Motor neuron (in vitro differentiated cells): ENCODE measurements around the gene LY6G6F. TPM values are rescaled to one million over a fixed set of nuclear protein-coding genes. Genes with fewer than 3 reads are reported as not detected.
A peak's percentile ranks its signal among the peaks of the same experiment; 100 is the strongest.

Source experiments
- ATAC-seq, 8 experiments: fragments of 200-7000 bp; cut with Tn5 transposase; replicated peaks in 6 of 8; 2 replicates each; pipeline ENCODE4 v1.8.0; 2021; ENCODE audit warnings: mild to moderate bottlenecking in 8 of 8, moderate library complexity in 8 of 8
- H3K27ac ChIP-seq, 2 donors: fragments of 250-450 bp; sonication (Bioruptor Pico); 2 replicates each; pipeline ENCODE4 v1.9.0; 2021; ENCODE audit warnings: antibody characterized with exemption in 2 of 2, mild to moderate bottlenecking in 2 of 2, moderate library complexity in 1 of 2
- H3K4me1 ChIP-seq, 2 donors: fragments of 250-450 bp; sonication (Bioruptor Pico); replicated peaks in 1 of 2; 2 replicates each; pipeline ENCODE4 v1.6.1; 2021; ENCODE audit warnings: antibody characterized with exemption in 2 of 2, mild to moderate bottlenecking in 2 of 2, moderate library complexity in 1 of 2
- H3K4me3 ChIP-seq, 5 donors: fragments of 250-450 bp; sonication (Bioruptor Pico); 2 replicates each; pipeline ENCODE4 v1.9.0; 2021; ENCODE audit warnings: antibody characterized with exemption in 5 of 5, mild to moderate bottlenecking in 5 of 5, moderate library complexity in 4 of 5
- WGBS, 10 experiments: fragments of 450-650 bp; shearing (Covaris generic); methylation state at CpG; one replicate each; pipeline ENCODE4 v1.0.0; 2022; 5-methylcytosine and 5-hydroxymethylcytosine counted together
- in situ Hi-C, 9 experiments: fragments of 400-800 bp; cut with MboI; loops; one replicate each; pipeline ENCODE4 v1.15.0; 2021; ENCODE audit warnings: low sequenced_read_pairs in 9 of 9, low pct_unique_long_range_greater_than_20kb in 2 of 9; ENCODE audit not compliant: unreplicated experiment in 9 of 9
- total RNA-seq, 8 experiments: library from RNA; unstranded; fragments of 300-600 nt; gene quantifications; 2 replicates each; pipeline versions ENCODE4 v1.2.3 to v1.2.4, GENCODE V29; 2022

Gene LY6G6F
- total RNA-seq, 8 experiments from 2014 or later = not detected

- peaks cover 17 to 22% of the 10 kb centered on the region in 2 donors for H3K4me1 ChIP-seq
- no peak overlapping the region for H3K27ac ChIP-seq
- peak overlapping the region in 4 of 5 donors; percentile 1 to 14 (median 8) for H3K4me3 ChIP-seq
- WGBS, 10 experiments = 0 to 50% (median 17%) methylated on average over 2 to 5 of the region's 40 CpGs; no CpG with 5 or more reads in 5 of the 10 experiments
- ATAC-seq = peak; percentile 9 to 67 (median 18)
- in situ Hi-C loops = loop anchor here in 1 of 9 experiments (25.0 kb wide), 1 partner anchor 281 kb away; the partner anchor contains the start of genes DXO, NELFE and SKIC2
Observed at GRCh38 chr6:31681135-31681671, 25.5 kb upstream of the LY6G6F start.

- Histone ChIP-seq H3K27ac (peak overlapping the region; percentile 66 to 75), H3K4me3 (peak overlapping the region; percentile 15 to 28 (median 23)), H3K4me1 (peaks cover 17 to 22% of the 10 kb centered on the region in 2 donors)
- peak in 5 of 8 experiments; percentile 3 to 34 (median 27) for ATAC-seq
- in situ Hi-C loops = loop anchor here in 1 of 9 experiments (25.0 kb wide), 1 partner anchor 279 kb away; the partner anchor contains the start of genes DXO, NELFE and SKIC2
- 37 to 90% (median 57%) methylated on average over 1 to 11 of the region's 13 CpGs; no CpG with 5 or more reads in 3 of the 10 experiments for WGBS, 10 experiments
Observed at GRCh38 chr6:31683591-31683990, 23.1 kb upstream of the LY6G6F start.

GRCh38 chr6:31686483-31686882, 20.2 kb upstream of the LY6G6F start:
- no peak for ATAC-seq
- WGBS, 10 experiments = 0 to 100% (median 71%) methylated on average over 1 to 3 of the region's 5 CpGs; no CpG with 5 or more reads in 7 of the 10 experiments
- Histone ChIP-seq H3K27ac (no peak overlapping the region), H3K4me1 (peaks cover 15 to 17% of the 10 kb centered on the region in 2 donors), H3K4me3 (no peak overlapping the region)
- in situ Hi-C loops = loop anchor here in 1 of 9 experiments (25.0 kb wide), 1 partner anchor 276 kb away; the partner anchor contains the start of genes DXO, NELFE and SKIC2

DNA sequence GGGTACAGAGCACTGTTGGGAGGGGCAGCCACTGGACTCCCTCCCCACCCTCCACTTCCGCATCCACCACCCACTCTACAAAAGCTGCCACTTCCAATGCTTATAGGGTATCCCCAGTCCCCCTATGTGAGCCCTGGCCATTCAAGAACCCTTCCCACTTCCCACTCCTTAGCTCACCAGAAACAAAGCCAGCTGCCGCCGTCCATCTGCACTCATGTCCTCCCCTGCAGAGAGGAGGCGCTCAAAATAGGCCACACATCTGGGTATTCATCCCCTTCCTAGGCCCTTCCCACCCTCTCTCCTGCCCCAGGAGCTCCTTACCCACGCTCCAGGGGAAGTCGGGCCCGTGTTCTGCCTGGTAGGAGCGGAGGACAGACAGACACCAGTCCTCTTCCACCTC, 19.3 kb upstream of the LY6G6F start:
- no peak for ATAC-seq
- Histone ChIP-seq H3K4me3 (no peak overlapping the region), H3K27ac (no peak overlapping the region), H3K4me1 (peaks cover 14 to 17% of the 10 kb centered on the region in 2 donors)
- 67 to 100% methylated on average over 1 to 3 of the region's 8 CpGs; no CpG with 5 or more reads in 8 of the 10 experiments for WGBS, 10 experiments
- in situ Hi-C loops = loop anchor here in 1 of 9 experiments (25.0 kb wide), 1 partner anchor 275 kb away; the partner anchor contains the start of genes DXO, NELFE and SKIC2

DNA sequence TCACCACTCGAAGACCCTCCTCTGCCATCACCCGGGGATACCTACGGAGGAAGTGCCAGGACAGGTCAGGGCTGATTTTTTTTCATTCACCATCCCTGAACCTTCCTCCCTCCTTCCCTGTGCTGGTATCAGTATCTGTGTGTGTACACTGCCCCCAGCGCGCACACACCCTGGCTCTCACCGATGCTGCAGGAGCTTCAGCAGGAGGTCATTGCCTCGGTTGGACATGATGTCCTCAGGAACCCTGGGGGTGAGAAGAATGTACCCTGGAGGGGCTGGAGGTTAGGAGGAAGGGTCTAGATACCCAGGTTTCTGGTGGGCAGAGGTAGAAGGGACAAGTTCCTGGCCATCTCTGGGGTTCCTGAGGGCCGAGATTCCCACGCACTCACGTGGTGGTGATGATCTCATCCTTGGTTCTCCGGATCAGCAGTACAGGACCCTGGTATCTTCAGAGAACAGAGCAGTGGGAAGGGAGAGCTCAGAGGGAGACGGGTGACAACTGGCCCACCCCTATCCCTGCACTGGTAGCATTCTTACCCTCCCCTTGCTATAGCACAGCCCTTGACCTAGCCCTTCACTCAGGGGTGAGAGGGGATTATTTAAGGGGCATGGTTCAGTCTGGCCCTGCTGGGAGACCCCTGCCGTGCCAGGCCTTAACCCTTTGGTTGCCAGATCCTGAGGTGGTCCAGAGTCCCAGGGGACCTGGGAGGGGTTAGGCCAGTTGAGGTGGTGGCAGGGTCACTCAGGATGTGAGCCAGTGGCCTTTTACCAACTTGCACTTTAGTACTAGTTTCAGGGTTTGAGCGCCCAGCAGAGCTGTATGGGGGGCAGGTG, 18.6 kb upstream of the LY6G6F start:
- no peak for ATAC-seq
- 65 to 100% (median 90%) methylated on average over 1 to 6 of the region's 14 CpGs; no CpG with 5 or more reads in 3 of the 10 experiments for WGBS, 10 experiments
- Histone ChIP-seq H3K4me1 (peaks cover 11% of the 10 kb centered on the region in 2 donors), H3K27ac (no peak overlapping the region), H3K4me3 (no peak overlapping the region)
- in situ Hi-C loops = loop anchor here in 1 of 9 experiments (25.0 kb wide), 1 partner anchor 274 kb away; the partner anchor contains the start of genes DXO, NELFE and SKIC2

DNA sequence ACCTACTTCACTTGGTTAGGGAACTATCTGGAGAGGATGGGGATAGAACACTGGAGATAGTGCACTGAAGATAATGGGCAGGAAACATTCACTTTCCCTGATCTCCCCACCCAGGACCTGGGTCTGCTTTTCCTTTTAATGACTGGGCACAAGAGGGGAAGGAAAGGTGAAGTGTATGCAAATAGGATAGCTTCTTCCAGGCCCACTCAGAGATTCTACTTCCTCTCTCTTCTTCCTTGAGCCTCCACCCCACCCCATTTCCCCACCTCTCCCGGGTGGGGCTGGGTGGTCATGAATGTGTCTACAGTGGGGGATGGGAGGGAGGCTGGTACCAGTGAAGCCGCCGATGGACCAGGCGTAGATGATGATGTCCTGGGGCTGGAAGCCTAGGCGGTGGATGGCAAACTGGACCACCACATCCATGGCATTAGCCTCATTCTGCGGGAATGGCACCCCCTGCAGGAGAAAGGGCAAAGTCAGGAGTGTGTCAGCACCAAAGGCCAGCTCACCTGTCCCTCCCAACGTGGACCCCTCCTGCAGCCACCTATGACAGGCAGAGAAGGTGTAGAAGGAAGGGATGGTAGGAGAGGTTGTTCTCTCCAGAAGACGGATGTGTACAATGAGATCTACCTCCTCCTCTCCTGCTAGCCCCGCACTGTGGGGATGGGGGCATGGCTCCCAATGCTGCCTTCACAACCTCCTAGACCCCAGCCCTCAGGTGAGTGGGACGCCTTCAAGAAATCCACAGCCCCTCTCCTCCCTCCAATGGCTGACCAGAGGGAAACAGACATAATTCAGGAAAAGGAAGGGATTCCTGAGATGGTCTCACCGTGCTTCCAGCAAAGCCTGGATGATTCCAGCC, 17.2 kb upstream of the LY6G6F start:
- H3K27ac ChIP-seq = no peak overlapping the region

GRCh38 chr6:31690231-31691077, 16.2 kb upstream of the LY6G6F start:
- peak in 1 of 8 experiments; percentile 24 for ATAC-seq
- no peak overlapping the region for H3K27ac ChIP-seq
- 20 to 95% (median 81%) methylated on average over 1 to 7 of the region's 10 CpGs; no CpG with 5 or more reads in 3 of the 10 experiments for WGBS, 10 experiments
- in situ Hi-C loops = loop anchor here in 1 of 9 experiments (25.0 kb wide), 1 partner anchor 272 kb away; the partner anchor contains the start of genes DXO, NELFE and SKIC2
- no peak overlapping the region for H3K4me3 ChIP-seq
- no peaks in the 10 kb centered on the region for H3K4me1 ChIP-seq

More for the DNA sequence above, 17.2 kb upstream of the LY6G6F start:
- no peaks in the 10 kb centered on the region for H3K4me1 ChIP-seq
- peak in 1 of 8 experiments; percentile 59 for ATAC-seq
- in situ Hi-C loops = loop anchor here in 1 of 9 experiments (25.0 kb wide), 1 partner anchor 273 kb away; the partner anchor contains the start of genes DXO, NELFE and SKIC2
- 40 to 100% (median 94%) methylated on average over 1 to 3 of the region's 11 CpGs; no CpG with 5 or more reads in 4 of the 10 experiments for WGBS, 10 experiments
- H3K4me3 ChIP-seq = no peak overlapping the region

- Histone ChIP-seq H3K4me1 (no peaks in the 10 kb centered on the region), H3K4me3 (no peak overlapping the region), H3K27ac (no peak overlapping the region)
- in situ Hi-C loops = loop anchor here in 1 of 9 experiments (25.0 kb wide), 1 partner anchor 271 kb away; the partner anchor contains the start of genes DXO, NELFE and SKIC2
- no peak for ATAC-seq
- WGBS, 10 experiments = 67 to 100% (median 100%) methylated on average over 1 to 5 of the region's 6 CpGs; no CpG with 5 or more reads in 3 of the 10 experiments
Observed at GRCh38 chr6:31691078-31691463, 15.6 kb upstream of the LY6G6F start.

DNA sequence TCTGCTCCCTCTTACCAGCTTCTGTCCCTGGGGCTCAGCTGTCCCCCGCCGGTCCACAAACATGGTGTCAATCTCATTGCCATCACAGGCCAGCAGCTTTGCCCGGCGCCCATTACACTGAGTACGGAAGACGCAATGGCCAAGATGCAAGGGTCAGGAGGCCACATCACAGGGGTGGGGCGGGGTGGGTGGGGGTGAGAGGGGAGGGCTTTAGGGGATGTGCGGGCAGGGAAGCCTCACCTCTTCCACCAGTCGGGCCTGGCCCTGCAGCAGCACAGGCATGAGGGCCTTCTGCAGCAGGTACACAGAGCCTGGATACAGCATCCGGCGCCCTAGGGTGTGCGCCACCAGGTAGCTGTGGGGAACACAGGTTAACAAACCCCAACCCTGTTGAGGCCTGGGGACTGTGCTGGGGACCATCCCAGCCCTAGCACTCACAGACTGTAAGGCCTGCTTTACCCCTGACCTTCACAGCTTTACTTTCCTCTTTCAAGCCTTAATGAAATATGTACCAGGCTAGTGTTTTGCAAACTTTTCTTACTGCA, 15.0 kb upstream of the LY6G6F start:
- 100% methylated on average over 1 to 3 of the region's 12 CpGs; no CpG with 5 or more reads in 8 of the 10 experiments for WGBS, 10 experiments

DNA sequence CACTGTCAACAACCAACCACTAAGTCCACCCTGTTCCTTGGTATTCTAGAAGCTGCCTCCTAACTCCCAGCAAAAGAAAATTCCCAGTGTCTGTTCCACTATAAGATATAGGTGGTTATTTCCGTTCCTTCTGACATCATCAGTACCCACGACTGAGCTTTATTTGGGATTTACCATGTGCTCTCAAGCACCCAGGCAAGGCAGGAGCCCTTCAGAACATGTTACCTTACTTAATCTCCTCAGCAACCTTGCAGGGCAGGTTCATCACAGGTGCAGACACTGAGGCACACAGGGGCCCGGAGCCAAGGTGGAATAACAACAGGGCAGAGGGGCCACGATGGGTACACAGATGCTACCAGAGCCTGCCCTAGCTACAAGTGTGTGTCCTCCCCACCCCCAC, 14.3 kb upstream of the LY6G6F start:
- ATAC-seq = no peak
- 73 to 100% (median 90%) methylated on average over 1 to 3 of the region's 4 CpGs; no CpG with 5 or more reads in 2 of the 10 experiments for WGBS, 10 experiments
- Histone ChIP-seq H3K4me1 (no peaks in the 10 kb centered on the region), H3K4me3 (no peak overlapping the region), H3K27ac (no peak overlapping the region)
- in situ Hi-C loops = loop anchor here in 1 of 9 experiments (25.0 kb wide), 1 partner anchor 270 kb away; the partner anchor contains the start of genes DXO, NELFE and SKIC2

More for the DNA sequence above, 15.0 kb upstream of the LY6G6F start:
- ATAC-seq = no peak
- in situ Hi-C loops = loop anchor here in 1 of 9 experiments (25.0 kb wide), 1 partner anchor 271 kb away; the partner anchor contains the start of genes DXO, NELFE and SKIC2
- Histone ChIP-seq H3K4me1 (no peaks in the 10 kb centered on the region), H3K4me3 (no peak overlapping the region), H3K27ac (no peak overlapping the region)

DNA sequence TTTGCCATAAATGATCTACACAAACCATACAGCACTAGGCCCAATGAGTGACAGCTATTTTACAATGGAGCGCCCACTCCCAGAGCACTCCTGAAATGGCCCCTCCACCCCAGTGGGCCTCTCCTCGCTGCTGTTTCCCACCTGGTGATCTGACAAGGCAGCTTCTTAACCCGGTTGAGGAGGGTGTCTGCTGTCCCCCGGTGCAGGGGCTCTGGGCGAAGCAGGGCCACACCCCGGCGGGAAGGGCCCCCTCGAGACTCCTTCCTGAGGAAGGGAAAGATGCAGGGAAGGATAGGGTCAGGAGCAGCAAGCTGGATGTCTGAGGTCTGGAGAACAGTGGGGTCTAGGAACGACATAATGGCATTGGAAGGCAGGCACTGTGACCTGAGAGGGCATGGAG, 13.8 kb upstream of the LY6G6F start:
- Histone ChIP-seq H3K4me1 (no peaks in the 10 kb centered on the region), H3K4me3 (no peak overlapping the region), H3K27ac (no peak overlapping the region)
- WGBS, 10 experiments = 61 to 100% (median 86%) methylated on average over 1 to 7 of the region's 9 CpGs; no CpG with 5 or more reads in 1 of the 10 experiments
- ATAC-seq = no peak
- in situ Hi-C loops = loop anchor here in 1 of 9 experiments (25.0 kb wide), 1 partner anchor 269 kb away; the partner anchor contains the start of genes DXO, NELFE and SKIC2
